GM18868 (cell line): ENCODE measurements around the gene PSRC1.

Source experiments
- ATAC-seq: cut with Tn5 transposase; IDR thresholded peaks from one replicate; pipeline ENCODE4 v1.9.1; 2021; ENCODE audit warnings: mild to moderate bottlenecking, moderate library complexity; ENCODE audit not compliant: unreplicated experiment

Gene PSRC1

DNA sequence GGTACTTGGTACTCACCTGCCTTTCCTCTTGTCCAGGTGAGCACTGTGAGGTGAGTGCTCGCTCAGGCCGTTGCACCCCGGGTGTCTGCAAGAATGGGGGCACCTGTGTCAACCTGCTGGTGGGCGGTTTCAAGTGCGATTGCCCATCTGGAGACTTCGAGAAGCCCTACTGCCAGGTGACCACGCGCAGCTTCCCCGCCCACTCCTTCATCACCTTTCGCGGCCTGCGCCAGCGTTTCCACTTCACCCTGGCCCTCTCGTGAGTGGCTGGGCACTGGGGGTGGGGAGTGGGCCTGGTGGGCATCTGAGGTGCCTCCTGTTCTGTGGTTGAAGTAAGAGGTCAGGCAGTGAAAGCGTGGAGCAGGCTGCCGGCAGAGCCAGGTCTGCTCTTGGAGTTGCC is 21.9 kb downstream of the PSRC1 start:
- no peak for ATAC-seq

DNA sequence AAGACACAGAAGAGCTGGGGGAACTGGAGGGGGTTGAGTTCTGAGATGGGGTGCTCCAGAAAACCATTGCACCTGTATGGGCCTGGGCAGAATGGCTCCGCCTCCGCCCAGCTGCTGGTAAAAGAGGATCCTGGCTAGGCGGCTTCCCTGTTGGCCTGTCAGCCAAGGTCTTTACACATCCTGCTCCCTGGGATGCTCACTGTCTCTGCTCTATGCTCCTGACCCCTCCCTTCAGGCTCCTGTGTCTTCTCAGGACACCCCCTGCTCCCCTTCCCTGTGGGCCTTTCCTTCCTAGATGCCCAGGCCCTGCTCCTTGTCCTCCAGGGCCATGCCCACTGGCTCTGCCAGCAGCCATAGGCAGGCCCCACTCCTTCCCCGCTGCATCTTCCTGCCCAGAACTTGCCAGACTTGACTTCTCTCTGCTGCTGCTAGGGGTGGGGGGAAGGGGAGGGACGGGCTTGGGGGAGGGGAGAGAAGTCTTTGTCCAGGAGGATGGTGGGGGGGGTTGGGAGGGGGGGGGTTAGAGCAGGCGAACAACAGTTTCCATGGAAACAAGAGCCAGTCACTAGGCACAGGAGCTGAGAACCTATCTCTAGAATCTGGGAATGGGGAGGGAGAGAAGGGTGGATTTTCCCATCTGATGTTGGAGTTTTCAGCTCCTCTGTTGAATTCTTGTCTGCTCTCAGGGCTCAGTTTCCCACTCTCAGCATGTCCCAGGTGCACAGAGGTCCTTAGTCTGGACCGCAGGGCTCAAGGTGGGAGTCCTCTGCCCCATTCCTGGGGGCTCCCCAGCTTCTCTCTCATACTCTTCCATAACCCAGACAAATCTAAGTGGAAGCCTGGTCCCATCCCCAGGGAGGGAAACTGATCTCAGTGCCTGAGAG is 23.0 kb downstream of the PSRC1 start:
- ATAC-seq: no peak

DNA sequence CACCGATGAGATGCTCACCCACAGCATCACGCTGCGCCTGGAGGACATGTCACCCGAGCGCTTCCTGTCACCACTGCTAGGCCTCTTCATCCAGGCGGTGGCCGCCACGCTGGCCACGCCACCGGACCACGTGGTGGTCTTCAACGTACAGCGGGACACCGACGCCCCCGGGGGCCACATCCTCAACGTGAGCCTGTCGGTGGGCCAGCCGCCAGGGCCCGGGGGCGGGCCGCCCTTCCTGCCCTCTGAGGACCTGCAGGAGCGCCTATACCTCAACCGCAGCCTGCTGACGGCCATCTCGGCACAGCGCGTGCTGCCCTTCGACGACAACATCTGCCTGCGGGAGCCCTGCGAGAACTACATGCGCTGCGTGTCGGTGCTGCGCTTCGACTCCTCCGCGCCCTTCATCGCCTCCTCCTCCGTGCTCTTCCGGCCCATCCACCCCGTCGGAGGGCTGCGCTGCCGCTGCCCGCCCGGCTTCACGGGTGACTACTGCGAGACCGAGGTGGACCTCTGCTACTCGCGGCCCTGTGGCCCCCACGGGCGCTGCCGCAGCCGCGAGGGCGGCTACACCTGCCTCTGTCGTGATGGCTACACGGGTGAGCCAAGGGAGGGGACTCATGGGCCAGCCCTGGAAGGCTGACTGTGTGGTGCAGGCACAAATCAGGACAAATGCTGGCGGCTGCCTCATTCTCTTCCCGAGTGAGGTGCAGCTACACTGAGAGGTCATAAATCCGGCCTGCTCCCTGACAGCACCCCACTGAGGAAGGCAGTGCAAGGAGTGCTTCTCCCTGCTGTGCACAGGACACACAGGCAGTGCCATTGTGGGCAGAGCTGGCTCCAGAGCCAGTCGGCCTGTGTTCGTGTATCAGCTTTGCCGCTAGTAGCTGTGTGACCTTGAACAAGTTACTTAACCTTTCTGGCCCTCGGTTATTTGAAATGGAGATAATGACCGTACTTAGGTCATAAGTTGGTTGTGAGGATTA is 24.2 kb downstream of the PSRC1 start:
- ATAC-seq: no peak

DNA sequence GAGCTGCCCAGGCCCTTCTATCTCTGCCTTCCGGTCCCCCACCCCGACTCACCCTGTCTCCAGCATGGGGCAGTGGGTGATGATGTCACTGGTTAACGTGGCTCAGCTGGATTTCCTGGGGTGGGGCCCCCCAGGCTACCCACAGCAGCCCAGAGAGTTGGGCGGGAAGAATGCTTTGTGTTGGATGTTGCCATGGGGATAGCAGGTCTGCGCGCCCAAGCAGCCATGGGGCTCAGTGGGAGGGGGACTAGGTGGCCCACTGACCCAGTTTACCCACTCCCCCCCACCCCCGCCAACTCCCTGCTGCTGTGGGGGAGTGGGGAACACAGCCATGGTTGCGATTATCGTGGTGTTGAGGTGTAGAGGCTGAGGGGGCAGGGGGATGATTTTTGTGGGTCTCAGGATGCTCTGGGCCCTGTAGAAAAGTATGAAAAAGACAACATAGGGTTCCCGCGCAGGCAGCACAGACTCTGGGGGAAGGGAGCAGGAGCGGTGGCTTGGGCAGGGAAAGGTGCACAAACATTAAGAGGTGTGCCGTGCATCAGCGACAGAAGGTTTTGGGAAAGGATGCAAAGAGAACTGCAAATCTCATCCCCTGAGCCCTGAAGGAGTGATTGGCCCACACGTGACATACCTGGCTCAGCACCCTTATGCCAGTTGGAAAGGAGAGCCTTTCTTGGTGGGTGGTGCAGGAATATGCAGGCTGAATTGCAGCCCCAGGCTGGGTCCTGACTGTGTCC is 25.1 kb downstream of the PSRC1 start:
- no peak for ATAC-seq

DNA sequence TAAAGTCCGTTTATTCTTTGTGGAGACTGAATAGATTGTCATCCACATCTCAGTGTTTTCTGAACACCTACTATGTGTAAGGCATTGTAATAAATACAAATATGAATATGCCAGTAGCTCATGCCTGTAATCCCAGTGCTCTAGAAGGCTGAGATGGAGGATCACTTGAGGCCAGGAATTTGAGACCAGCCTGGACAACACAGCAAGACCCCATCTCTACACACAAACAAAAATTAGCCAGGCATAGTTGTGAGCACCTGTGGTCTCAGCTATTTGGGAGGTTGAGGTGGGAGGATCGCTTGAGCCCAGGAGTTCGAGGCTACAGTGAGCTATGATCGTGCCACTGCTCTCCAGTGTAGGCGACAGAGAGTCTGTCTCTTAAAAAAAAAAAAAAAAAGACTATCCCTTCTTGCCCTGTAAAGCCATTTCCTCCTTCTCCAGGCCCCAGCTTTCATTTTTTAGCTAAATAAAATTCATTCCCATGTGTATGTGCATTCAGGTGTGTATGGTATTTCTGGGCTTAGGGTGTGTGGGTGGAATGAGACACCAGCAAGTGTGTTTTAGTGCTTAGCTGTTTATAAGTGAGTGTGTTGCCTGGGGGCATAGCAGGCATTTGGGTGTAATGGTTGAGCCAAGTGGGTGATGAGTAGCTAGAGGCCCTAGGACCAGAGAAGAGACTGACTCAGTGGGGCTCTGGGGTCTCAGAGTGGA is 25.8 kb downstream of the PSRC1 start:
- ATAC-seq: no peak

DNA sequence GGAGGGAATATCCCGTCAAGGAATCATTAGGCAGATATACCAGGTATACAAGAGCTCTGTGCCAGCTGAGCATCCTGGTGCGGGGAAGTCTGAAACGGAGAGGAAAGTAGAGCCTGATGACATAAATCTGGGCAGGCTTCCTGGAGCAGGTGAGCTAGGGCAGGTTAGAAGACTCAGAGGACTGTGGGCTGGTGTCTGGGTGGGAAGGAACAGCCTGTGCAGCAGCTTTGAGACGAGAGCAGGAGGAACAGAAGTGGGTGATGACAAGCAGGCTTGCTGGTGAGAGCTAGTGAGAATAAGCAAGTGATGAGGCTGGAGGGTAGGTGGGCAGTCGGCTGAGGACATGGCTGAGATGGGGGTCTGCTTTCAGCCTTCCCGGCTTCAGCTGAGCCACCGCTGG is 26.9 kb downstream of the PSRC1 start:
- no peak for ATAC-seq

DNA sequence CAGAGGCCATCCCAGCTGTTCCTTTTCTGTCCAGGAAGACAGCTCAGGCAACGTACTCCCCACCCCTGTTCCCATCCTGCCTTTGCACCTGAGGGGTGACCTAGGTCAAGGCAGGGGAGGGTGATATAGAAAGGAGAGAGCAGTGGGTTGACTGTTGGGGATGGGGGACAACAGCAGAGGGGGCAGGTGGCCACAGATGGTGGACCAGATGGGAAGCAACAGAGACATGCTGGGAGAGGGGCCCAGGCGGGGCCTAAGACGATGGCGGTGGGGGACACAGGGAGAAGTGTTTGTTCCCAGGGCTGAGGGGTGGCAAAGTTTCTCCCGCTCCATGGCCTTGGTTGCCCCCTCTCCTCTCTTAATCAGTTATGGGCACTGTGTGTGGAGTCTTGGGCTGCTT is 27.3 kb downstream of the PSRC1 start:
- ATAC-seq: no peak

DNA sequence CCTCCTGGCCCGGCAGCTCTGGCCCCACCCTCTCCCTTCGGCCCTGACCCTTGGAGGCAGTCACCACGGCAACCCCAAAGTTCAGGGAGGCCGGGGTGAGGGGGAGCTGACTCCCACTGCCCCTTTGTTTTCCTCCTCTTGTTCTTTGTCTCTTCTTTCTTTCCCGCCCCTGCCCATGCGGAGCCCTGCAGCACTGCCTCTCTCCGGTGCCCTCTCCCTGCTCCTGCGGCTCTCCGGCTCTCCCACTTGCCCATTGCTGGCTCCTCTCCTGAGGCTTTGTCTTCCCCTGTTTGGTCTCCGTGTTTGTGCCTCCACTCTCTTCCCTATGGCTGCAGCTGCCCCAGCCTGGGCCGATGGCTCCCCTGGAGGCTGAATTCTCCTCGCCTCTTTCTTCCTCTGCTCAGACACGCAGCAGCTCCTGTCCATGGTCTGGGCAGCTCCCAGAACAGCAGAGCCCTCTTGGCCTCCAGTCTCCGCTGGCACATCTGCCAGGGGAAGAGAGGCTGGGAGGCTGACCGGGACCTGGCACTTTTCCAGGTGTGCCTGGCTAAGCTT is 27.8 kb downstream of the PSRC1 start:
- ATAC-seq: no peak

DNA sequence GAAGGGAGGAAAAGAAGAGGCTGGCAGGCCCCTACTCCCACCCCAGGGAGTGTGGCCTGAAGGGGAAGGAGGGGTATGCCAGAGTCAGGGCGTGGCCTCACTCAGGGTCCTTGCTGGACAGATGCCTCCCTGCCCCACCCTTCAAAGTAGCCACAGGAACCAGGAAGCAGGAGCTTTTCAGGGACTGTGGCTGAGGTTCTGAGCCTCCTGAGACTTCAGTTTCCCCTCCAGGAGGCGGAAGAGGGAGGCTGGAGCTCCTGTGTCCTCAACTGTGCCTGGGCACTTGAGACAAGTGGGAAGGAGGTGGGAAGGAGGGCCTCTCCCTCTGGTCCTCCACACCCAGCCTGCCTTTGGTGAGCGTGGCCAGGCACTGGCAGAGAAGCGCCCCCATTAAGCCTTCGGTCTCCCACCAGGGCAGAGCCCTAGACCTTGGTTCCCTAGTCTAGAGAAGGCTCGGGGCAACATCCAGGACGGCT is 28.3 kb downstream of the PSRC1 start:
- no peak for ATAC-seq

DNA sequence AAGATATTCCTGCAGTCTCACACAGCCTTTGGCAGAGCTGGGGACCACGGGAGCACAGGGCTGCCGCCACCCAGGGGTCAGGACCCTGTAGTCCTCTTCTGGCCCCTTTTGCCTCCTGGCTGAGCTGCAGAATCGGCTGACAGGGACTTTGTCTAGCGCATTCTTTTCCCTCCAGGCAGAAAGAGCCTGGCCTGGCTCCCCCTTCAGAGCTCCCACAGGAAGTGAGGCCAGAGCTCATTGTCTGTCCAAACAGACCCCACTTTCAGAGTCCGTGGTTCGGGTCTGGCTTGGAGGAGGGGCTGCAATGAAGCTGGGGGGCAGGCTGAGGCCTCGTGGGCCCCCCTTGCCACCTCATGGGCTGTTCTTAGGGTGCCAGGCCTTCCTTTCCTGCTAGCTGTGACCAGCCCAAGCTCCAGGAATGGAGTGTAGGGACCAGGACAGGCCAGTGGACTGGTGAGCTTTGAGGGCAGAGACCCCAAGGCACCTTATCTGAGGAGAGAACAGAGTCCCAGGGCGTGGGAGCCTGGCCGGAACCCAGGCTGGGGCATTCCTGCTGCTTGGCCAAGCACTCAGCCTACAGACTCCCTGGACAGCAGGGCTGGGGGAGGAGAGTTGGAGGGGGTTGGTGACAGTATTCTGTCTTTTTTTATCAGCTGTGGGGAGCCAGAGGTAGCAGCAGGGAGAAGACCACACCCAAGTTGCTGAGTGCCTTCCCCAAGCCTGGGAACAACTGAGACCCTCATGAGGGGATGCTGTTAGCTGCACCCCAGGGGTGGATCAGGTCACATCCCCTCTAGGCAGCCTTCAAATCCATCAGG is 28.9 kb downstream of the PSRC1 start:
- no peak for ATAC-seq

DNA sequence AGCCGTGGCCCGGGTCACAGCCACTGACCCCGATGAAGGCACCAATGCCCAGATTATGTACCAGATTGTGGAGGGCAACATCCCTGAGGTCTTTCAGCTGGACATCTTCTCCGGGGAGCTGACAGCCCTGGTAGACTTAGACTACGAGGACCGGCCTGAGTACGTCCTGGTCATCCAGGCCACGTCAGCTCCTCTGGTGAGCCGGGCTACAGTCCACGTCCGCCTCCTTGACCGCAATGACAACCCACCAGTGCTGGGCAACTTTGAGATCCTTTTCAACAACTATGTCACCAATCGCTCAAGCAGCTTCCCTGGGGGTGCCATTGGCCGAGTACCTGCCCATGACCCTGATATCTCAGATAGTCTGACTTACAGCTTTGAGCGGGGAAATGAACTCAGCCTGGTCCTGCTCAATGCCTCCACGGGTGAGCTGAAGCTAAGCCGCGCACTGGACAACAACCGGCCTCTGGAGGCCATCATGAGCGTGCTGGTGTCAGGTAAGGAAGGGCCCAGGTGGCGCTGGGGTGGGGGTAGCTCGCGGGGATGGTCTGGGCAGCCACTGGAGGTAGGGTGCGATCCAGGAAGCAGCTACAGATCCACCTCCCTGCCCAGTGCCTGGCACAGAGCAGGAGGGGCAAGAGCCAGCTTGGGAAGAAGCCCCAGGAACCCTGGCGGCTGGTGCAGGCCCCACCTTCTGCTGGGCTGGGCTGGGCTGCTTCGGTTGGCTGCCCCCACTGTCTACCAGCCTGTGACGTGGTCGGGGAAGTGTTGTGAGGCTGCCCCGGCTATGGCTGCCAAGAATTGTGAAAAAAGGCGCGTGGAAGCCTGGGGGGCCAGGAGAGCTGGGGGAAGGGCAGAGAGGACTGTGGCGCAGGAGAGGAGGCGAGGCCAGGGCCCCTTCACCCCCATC is 29.8 kb downstream of the PSRC1 start:
- no peak for ATAC-seq

DNA sequence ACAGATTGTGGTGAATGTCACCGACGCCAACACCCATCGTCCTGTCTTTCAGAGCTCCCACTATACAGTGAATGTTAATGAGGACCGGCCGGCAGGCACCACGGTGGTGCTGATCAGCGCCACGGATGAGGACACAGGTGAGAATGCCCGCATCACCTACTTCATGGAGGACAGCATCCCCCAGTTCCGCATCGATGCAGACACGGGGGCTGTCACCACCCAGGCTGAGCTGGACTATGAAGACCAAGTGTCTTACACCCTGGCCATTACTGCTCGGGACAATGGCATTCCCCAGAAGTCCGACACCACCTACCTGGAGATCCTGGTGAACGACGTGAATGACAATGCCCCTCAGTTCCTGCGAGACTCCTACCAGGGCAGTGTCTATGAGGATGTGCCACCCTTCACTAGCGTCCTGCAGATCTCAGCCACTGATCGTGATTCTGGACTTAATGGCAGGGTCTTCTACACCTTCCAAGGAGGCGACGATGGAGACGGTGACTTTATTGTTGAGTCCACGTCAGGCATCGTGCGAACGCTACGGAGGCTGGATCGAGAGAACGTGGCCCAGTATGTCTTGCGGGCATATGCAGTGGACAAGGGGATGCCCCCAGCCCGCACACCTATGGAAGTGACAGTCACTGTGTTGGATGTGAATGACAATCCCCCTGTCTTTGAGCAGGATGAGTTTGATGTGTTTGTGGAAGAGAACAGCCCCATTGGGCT is 30.6 kb downstream of the PSRC1 start:
- ATAC-seq: no peak

DNA sequence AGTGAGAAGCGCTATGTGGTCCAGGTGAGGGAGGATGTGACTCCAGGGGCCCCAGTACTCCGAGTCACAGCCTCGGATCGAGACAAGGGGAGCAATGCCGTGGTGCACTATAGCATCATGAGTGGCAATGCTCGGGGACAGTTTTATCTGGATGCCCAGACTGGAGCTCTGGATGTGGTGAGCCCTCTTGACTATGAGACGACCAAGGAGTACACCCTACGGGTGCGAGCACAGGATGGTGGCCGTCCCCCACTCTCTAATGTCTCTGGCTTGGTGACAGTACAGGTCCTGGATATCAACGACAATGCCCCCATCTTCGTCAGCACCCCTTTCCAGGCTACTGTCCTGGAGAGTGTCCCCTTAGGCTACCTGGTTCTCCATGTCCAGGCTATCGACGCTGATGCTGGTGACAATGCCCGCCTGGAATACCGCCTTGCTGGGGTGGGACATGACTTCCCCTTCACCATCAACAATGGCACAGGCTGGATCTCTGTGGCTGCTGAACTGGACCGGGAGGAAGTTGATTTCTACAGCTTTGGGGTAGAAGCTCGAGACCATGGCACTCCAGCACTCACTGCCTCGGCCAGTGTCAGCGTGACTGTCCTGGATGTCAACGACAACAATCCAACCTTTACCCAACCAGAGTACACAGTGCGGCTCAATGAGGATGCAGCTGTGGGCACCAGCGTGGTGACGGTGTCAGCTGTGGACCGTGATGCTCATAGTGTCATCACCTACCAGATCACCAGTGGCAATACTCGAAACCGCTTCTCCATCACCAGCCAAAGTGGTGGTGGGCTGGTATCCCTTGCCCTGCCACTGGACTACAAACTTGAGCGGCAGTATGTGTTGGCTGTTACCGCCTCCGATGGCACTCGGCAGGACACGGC is 31.4 kb downstream of the PSRC1 start:
- no peak for ATAC-seq

DNA sequence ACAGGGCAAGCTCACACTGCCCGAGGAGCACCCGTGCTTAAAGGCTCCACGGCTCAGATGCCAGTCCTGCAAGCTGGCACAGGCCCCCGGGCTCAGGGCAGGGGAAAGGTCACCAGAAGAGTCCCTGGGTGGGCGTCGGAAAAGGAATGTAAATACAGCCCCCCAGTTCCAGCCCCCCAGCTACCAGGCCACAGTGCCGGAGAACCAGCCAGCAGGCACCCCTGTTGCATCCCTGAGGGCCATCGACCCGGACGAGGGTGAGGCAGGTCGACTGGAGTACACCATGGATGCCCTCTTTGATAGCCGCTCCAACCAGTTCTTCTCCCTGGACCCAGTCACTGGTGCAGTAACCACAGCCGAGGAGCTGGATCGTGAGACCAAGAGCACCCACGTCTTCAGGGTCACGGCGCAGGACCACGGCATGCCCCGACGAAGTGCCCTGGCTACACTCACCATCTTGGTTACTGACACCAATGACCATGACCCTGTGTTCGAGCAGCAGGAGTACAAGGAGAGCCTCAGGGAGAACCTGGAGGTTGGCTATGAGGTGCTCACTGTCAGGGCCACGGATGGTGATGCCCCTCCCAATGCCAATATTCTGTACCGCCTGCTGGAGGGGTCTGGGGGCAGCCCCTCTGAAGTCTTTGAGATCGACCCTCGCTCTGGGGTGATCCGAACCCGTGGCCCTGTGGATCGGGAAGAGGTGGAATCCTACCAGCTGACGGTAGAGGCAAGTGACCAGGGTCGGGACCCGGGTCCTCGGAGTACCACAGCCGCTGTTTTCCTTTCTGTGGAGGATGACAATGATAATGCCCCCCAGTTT is 32.3 kb downstream of the PSRC1 start:
- ATAC-seq: no peak

DNA sequence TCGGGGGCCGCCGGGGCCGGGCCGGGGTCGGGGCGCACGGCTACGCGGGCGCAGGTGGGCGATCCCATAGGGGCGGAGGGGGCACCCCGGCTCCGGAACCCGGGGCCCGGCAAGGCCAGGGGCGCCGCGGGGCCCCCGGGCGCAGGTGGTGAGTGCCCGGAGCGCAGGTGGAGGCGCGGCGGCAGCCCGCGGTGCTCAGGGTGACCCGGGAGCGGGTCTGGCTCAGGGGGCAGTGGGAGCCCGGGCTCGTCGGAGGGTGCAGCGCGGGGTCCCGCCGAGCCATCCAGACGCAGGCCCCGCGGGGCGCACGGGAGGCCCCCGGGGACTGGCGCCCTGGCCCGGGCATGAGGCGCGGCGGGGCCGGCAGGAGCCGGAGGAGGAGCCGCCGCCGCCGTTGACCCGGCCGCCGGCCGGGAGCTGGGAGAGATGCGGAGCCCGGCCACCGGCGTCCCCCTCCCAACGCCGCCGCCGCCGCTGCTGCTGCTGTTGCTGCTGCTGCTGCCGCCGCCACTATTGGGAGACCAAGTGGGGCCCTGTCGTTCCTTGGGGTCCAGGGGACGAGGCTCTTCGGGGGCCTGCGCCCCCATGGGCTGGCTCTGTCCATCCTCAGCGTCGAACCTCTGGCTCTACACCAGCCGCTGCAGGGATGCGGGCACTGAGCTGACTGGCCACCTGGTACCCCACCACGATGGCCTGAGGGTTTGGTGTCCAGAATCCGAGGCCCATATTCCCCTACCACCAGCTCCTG is 33.1 kb downstream of the PSRC1 start:
- ATAC-seq: peak; percentile 35
